Colonic mucosa (tissue), 4 donors: ENCODE measurements around the gene TEAD3. TPM values are rescaled to one million over a fixed set of nuclear protein-coding genes. Genes with fewer than 3 reads are reported as not detected.
"Not testable (repeated sequence)": the region's sequence is repeated elsewhere in the genome, so short reads cannot be mapped to it uniquely, and the experiment has no call there.

Experiments used
- DNase-seq: peaks from one replicate; pipeline ENCODE4 v3.0.0-alpha.2; 2020
- H3K27ac ChIP-seq: fragments of 200-600 bp; one replicate; pipeline ENCODE4 v1.8.0; 2021
- H3K27me3 ChIP-seq: fragments of 200-600 bp; one replicate; pipeline ENCODE4 v1.8.0; 2021
- H3K36me3 ChIP-seq: fragments of 200-600 bp; one replicate; pipeline ENCODE4 v1.8.0; 2021
- H3K4me1 ChIP-seq: fragments of 200-600 bp; one replicate; pipeline ENCODE4 v1.8.0; 2021; ENCODE audit warnings: mild to moderate bottlenecking
- H3K4me3 ChIP-seq: fragments of 200-600 bp; one replicate; pipeline ENCODE4 v1.8.0; 2021
- H3K9ac ChIP-seq, 2 donors: one replicate each; pipeline ENCODE4 v1.7.0; 2013; ENCODE audit warnings: control low read depth in 2 of 2, low read depth in 2 of 2, low read length in 2 of 2
- H3K9me3 ChIP-seq: fragments of 200-600 bp; one replicate; pipeline ENCODE4 v1.8.0; 2021
- intact Hi-C: fragments of 100-400 bp; cut with DNase I; formaldehyde crosslinking; loops from one replicate; pipeline ENCODE4 v1.14.1; 2022
- total RNA-seq, 2 donors: library from RNA; stranded (reverse); fragmentation: NEBNext Ultra II Directional in 1 of 2; extraction: Animal tissue kit (Norgen Biotek cat#: 25700) in 1 of 2; gene quantifications; one replicate each; pipeline ENCODE4 v1.2.1, GENCODE V29; 2021
- TF ChIP-seq, protein P1 (sequence below): fragments of 200-600 bp; IDR thresholded peaks from one replicate; pipeline ENCODE4 v1.8.0; 2022; ENCODE audit warnings: antibody characterized with exemption, mild to moderate bottlenecking
- donor health status: healthy.
- donor health status: DM: no; HTN: no; CAD: no.
- donor health status: DM: no; HTN: no; CAD: no.

The TEAD3 gene
- total RNA-seq, 2 donors from 2014 or later: 24.5 to 38.4 TPM

DNA sequence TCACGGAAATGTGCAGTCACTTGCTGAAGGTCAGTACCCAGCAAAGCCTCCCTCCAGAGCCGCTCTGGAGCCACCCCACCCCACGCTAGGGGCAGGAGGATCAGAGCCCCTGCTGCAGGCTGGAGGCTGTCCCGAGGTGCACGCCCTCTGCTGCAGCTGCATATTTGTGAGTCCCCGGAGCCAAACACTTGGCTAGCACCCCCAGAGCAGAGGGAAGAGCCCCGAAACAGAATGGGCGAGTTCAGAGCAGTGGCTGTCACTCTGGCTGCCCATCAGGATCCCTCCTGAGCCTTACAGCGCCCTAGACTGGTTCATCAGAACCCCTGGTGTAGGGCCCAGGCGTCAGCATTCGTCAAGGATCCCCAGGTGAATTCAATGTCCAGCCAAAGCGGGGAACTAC is 25.3 kb upstream of the TEAD3 start:
- Histone ChIP-seq H3K9me3 (no peaks in the 10 kb centered on the region), H3K4me3 (no peak overlapping the region), H3K27me3 (no peaks in the 10 kb centered on the region), H3K27ac (no peak overlapping the region), H3K36me3 (no peaks in the 10 kb centered on the region), H3K4me1 (no peaks in the 10 kb centered on the region), H3K9ac (no peak overlapping the region)
- no peak for DNase-seq
- TF ChIP-seq, protein P1, sequence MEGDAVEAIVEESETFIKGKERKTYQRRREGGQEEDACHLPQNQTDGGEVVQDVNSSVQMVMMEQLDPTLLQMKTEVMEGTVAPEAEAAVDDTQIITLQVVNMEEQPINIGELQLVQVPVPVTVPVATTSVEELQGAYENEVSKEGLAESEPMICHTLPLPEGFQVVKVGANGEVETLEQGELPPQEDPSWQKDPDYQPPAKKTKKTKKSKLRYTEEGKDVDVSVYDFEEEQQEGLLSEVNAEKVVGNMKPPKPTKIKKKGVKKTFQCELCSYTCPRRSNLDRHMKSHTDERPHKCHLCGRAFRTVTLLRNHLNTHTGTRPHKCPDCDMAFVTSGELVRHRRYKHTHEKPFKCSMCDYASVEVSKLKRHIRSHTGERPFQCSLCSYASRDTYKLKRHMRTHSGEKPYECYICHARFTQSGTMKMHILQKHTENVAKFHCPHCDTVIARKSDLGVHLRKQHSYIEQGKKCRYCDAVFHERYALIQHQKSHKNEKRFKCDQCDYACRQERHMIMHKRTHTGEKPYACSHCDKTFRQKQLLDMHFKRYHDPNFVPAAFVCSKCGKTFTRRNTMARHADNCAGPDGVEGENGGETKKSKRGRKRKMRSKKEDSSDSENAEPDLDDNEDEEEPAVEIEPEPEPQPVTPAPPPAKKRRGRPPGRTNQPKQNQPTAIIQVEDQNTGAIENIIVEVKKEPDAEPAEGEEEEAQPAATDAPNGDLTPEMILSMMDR: no peak
- intact Hi-C loops: loop anchor here (2.0 kb wide), 1 partner anchor 215 kb away; the partner anchor contains the start of gene ARMC12

DNA sequence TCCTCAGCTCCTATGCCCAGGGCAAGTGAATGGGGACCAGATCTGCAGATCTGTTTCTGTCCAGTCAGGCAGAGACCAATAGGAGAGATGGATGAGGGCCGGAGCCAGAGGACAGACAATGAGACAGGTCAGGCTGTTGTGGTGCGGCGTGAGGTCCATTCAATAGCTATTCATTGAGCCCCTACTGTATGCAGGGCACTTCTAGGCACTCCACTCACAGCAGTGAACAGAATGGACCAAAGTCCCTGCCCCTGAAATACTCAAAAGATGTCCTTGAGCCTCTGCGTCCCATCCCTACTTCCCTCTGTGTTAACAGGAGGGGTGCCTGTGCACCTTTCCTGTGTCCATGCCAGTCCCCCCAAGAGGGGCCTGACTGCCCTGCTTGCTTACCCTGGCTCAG is 24.4 kb upstream of the TEAD3 start:
- no peaks in the 10 kb centered on the region for H3K9me3 ChIP-seq
- H3K27me3 ChIP-seq: no peaks in the 10 kb centered on the region
- TF ChIP-seq, protein P1: no peak
- no peak overlapping the region for H3K27ac ChIP-seq
- H3K4me1 ChIP-seq: no peaks in the 10 kb centered on the region
- intact Hi-C loops: no loop called here
- H3K9ac ChIP-seq: no peak overlapping the region
- H3K36me3 ChIP-seq: no peaks in the 10 kb centered on the region
- no peak for DNase-seq
- no peak overlapping the region for H3K4me3 ChIP-seq

DNA sequence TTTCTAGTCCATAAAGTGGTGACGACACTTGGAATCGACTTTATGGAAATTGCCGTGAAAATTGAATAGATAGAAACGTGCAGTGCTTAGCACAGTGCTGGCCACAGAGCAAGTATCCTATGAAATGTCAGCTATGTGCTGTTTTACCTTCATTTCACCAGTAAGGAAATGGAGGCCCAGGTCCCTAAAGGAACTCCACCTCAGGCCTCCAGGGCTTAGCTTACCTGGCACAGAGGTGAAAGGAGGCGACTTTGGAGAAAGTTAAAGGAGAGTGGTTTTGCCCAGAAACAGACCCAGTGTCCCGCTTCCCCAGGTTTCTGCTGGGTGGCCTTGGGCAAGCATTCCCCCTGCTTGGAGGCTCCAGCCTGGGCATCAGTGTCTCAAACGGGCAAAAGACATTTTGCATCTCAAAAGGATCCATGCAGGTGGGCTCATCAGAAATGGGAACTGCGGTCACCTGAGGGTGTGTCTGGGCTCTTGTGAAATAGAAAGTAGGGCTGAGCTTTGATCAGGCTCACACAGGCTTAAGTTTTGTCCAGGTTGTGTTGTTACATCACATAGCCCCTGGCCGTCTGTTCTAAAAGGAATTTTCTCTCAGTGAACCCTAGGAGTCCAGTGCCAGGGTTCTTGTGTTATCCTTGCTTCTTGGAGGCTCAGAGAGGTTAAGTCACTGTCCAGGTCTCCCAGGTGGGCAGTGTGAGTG is 22.6 kb upstream of the TEAD3 start:
- Histone ChIP-seq H3K27ac (no peak overlapping the region), H3K4me3 (no peak overlapping the region), H3K9me3 (no peaks in the 10 kb centered on the region), H3K4me1 (no peaks in the 10 kb centered on the region), H3K9ac (no peak overlapping the region), H3K27me3 (no peaks in the 10 kb centered on the region), H3K36me3 (no peaks in the 10 kb centered on the region)
- intact Hi-C loops: no loop called here
- TF ChIP-seq, protein P1: no peak
- DNase-seq: no peak

DNA sequence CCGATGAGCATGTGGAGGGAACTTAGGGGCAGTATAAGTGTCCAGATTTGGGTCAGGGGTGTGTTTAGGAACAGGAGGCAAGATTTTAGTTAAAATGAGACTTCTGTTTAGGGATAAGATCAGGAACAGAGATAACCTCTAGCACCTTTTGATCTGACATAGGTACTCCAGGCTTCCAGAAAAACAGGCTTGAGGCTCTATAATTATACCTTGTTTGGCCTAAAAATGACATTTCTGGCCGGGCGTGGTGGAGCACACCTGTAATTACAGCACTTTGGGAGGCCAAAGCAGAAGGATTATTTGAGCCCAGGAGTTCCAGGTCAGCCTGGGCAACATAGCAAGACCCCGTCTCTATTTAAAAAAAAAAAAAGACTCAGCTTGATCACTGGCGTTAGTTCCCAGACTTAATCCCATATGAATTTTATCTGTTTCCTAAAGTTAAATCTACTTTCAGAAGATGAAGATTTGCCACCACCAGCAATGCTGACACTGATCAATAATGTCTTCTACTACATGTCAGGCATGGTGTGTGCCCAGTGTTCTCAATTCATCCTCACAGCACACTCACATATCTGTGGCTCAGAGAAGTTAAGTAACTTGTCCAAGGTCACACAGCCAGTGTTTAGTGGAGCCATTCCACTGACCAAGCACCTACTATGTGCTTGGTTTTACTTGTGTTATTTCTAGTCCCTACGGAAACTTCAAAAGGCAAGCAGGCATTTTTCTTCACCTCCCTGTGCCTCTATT is 21.9 kb upstream of the TEAD3 start:
- Histone ChIP-seq H3K9ac (no peak overlapping the region), H3K9me3 (no peaks in the 10 kb centered on the region), H3K36me3 (no peaks in the 10 kb centered on the region), H3K27me3 (no peaks in the 10 kb centered on the region), H3K4me1 (no peaks in the 10 kb centered on the region), H3K27ac (no peak overlapping the region), H3K4me3 (no peak overlapping the region)
- no peak for DNase-seq
- TF ChIP-seq, protein P1: no peak
- intact Hi-C loops: no loop called here

DNA sequence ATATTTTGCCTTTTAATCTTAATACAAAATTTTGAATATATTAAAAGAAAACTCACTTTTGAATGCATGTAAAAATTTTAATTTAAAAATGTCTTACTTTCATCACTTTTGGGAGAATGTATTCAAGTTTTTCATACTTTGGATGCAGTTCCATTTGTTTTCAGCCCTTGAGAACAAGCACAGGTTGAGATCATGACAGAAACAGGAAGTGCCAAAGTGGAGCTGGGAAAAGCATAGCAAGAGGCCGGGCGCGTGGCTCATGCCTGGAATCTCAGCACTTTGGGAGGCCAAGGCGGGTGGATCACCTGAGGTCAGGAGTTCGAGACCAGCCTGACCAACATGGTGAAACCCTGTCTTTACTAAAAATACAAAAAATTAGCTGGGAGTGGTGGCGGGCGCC is 21.1 kb upstream of the TEAD3 start:
- H3K36me3 ChIP-seq, H3K27me3 ChIP-seq, DNase-seq, H3K4me1 ChIP-seq, intact Hi-C loops, H3K4me3 ChIP-seq, H3K9ac ChIP-seq, H3K27ac ChIP-seq, H3K9me3 ChIP-seq: not testable (repeated sequence)

DNA sequence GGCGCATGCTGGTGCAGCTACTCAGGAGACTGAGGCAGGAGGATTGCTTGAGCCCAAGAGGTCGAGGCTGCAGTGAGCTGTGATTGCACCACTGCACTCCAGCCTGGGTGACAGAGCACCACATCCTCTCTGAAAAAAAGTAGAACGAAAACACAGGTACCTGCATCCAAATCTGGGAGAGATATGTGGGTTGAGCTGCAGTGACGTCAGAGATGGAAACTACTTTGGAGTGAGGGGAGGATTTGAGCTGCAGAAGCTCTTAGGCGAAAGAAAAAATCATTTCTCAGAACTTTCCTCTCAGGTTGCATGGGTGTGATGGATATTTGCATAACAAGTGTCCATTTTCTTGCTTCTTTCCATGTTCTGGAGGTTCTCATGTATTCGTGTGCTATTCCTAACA is 19.8 kb upstream of the TEAD3 start:
- TF ChIP-seq, protein P1: no peak
- no peak overlapping the region for H3K9ac ChIP-seq
- no peaks in the 10 kb centered on the region for H3K4me1 ChIP-seq
- H3K36me3 ChIP-seq: no peaks in the 10 kb centered on the region
- intact Hi-C loops: no loop called here
- no peaks in the 10 kb centered on the region for H3K9me3 ChIP-seq
- no peak overlapping the region for H3K27ac ChIP-seq
- H3K27me3 ChIP-seq: no peaks in the 10 kb centered on the region
- no peak overlapping the region for H3K4me3 ChIP-seq
- no peak for DNase-seq

DNA sequence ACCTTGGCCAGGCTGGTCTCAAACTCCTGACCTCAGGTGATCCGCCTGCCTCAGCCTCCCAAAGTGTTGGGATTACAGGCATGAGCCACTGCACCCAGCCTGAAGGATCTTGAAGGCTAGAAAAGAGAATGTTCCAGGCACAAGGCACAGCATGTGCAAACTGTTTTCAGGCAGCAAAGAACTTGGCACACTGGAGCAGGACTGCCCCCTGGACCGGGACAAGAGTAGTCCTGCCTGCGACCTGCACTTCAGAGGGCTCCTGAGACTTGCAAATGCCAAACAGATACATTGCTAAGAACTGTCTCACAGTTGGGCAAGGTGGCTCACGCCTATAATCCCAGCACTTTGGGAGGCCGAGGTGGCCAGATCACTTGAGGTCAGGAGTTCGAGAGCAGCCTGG is 19.1 kb upstream of the TEAD3 start:
- H3K9ac ChIP-seq, H3K4me3 ChIP-seq, H3K27me3 ChIP-seq, H3K27ac ChIP-seq, DNase-seq, H3K9me3 ChIP-seq, intact Hi-C loops, H3K4me1 ChIP-seq, H3K36me3 ChIP-seq: not testable (repeated sequence)
